ENCODE measurements around the gene TCEAL9. TPM values are rescaled to one million over a fixed set of nuclear protein-coding genes. Genes with fewer than 3 reads are reported as not detected.
"Not testable (repeated sequence)": the region's sequence is repeated elsewhere in the genome, so short reads cannot be mapped to it uniquely, and the experiment has no call there.

TCEAL9 gene
- total RNA-seq, 1 donor from 2014 or later = 0.37 TPM

DNA sequence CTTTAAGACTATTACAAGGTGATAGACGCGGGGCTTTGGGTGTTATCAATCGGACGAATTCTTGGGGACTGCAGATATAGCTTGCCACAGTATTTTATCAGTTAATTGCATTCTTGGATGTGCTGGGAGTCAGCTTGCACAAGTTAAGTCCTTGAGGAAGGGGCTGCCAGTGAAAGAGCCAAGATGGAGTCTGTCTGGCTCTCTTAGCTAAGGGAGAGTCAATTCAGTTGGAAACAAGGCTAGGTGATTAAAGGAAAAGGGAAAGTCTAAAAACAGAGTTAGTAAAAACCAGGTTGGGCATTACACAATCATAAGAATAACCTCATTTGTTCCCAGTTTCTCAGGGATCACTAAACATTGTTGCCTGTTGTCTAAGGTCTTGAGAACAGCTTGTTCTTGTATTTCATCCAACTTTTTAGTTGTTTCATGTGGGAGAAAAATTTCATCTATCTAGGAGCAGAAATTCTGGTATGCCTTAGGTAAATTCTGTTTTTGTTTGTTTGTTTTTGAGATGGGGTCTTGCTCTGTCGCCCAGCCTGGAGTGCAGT is 29.1 kb downstream of the TCEAL9 start:
- H3K4me1 Mint-ChIP-seq; H3K9me3 Mint-ChIP-seq; DNase-seq; H3K27ac Mint-ChIP-seq; H3K36me3 Mint-ChIP-seq (ENCODE audit: low read depth); H3K4me3 Mint-ChIP-seq; intact Hi-C loops (cut with micrococcal nuclease); H3K27me3 Mint-ChIP-seq: not testable (repeated sequence)

GRCh38 chrX:103386332-103386731 is 30.0 kb downstream of the TCEAL9 start:
- H3K4me3 Mint-ChIP-seq = no peak overlapping the region
- H3K36me3 Mint-ChIP-seq (ENCODE audit: low read depth) = no peaks in the 10 kb centered on the region
- no peak overlapping the region for H3K27ac Mint-ChIP-seq
- no peak for DNase-seq
- peaks cover 12% of the 10 kb centered on the region for H3K27me3 Mint-ChIP-seq
- intact Hi-C loops (cut with micrococcal nuclease) = no loop called here
- H3K4me1 Mint-ChIP-seq = no peaks in the 10 kb centered on the region
- H3K9me3 Mint-ChIP-seq = peaks cover 3% of the 10 kb centered on the region

DNA sequence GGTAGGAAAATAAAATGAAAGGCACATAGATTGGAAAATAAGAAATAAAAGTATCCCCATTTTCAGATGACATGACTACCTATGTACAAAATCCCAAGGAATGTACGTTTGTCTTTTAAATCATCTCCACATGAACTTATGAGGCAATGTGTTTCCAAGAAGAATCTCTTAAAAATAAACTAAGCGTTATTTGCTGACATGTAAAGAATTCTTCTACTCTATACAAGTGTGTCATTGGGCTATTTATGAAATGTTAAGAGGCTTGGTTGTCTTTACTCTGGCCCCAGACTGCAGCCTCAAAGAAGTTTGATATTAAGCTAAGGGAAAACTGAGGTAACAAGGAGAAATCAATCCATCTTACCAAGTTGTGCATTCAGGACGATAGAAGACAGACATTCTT is 37.2 kb downstream of the TCEAL9 start:
- Mint-ChIP-seq H3K27me3 (peaks cover 8% of the 10 kb centered on the region), H3K4me1 (no peaks in the 10 kb centered on the region), H3K27ac (no peak overlapping the region), H3K9me3 (peaks cover 3% of the 10 kb centered on the region), H3K4me3 (no peak overlapping the region), H3K36me3 (ENCODE audit: low read depth) (no peaks in the 10 kb centered on the region)
- no peak for DNase-seq
- intact Hi-C loops (cut with micrococcal nuclease) = no loop called here

- no peak for DNase-seq
- Mint-ChIP-seq H3K36me3 (ENCODE audit: low read depth) (no peaks in the 10 kb centered on the region), H3K4me1 (no peaks in the 10 kb centered on the region), H3K27me3 (no peaks in the 10 kb centered on the region), H3K27ac (no peak overlapping the region), H3K9me3 (no peaks in the 10 kb centered on the region), H3K4me3 (no peak overlapping the region)
- intact Hi-C loops (cut with micrococcal nuclease) = no loop called here
Observed at GRCh38 chrX:103396186-103396585, 39.9 kb downstream of the TCEAL9 start.

- Mint-ChIP-seq H3K36me3 (ENCODE audit: low read depth) (no peaks in the 10 kb centered on the region), H3K27ac (no peak overlapping the region), H3K9me3 (no peaks in the 10 kb centered on the region), H3K27me3 (no peaks in the 10 kb centered on the region), H3K4me1 (no peaks in the 10 kb centered on the region), H3K4me3 (no peak overlapping the region)
- DNase-seq = no peak
- intact Hi-C loops (cut with micrococcal nuclease) = no loop called here
Observed at GRCh38 chrX:103396660-103397059, 40.4 kb downstream of the TCEAL9 start.

GRCh38 chrX:103397707-103398106 is 41.4 kb downstream of the TCEAL9 start:
- intact Hi-C loops (cut with micrococcal nuclease) = no loop called here
- H3K27ac Mint-ChIP-seq = no peak overlapping the region
- no peaks in the 10 kb centered on the region for H3K36me3 Mint-ChIP-seq (ENCODE audit: low read depth)
- H3K27me3 Mint-ChIP-seq = peaks cover 2% of the 10 kb centered on the region
- H3K4me3 Mint-ChIP-seq = no peak overlapping the region
- DNase-seq = no peak
- no peaks in the 10 kb centered on the region for H3K4me1 Mint-ChIP-seq
- H3K9me3 Mint-ChIP-seq = no peaks in the 10 kb centered on the region

GRCh38 chrX:103398421-103398864 is 42.1 kb downstream of the TCEAL9 start:
- peaks cover 2% of the 10 kb centered on the region for H3K27me3 Mint-ChIP-seq
- H3K36me3 Mint-ChIP-seq (ENCODE audit: low read depth) = no peaks in the 10 kb centered on the region
- intact Hi-C loops (cut with micrococcal nuclease) = no loop called here
- DNase-seq = no peak
- no peaks in the 10 kb centered on the region for H3K4me1 Mint-ChIP-seq
- H3K27ac Mint-ChIP-seq = no peak overlapping the region
- H3K9me3 Mint-ChIP-seq = no peaks in the 10 kb centered on the region
- H3K4me3 Mint-ChIP-seq = no peak overlapping the region

DNA sequence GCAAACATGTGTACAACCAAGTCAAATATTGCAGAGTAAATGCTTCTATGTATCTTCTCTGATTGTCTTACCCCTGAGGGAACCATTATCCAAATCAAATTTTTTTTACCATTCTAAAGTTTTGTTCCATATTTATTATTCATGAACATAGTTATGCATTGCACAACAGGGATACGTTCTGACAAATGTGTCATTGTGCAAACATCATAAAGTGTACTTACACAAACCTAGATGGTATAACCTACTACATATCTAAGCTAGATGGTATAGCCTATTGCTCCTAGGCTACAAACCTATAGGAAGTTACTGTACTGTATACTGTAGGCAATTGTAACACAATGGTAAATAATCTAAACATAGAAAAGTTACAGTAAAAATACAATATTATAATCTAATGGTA is 43.4 kb downstream of the TCEAL9 start:
- Mint-ChIP-seq H3K9me3 (no peaks in the 10 kb centered on the region), H3K36me3 (ENCODE audit: low read depth) (no peaks in the 10 kb centered on the region), H3K27ac (no peak overlapping the region), H3K4me3 (no peak overlapping the region), H3K27me3 (peaks cover 2% of the 10 kb centered on the region), H3K4me1 (peaks cover 3% of the 10 kb centered on the region)
- intact Hi-C loops (cut with micrococcal nuclease) = no loop called here
- DNase-seq = no peak

- peaks cover 2% of the 10 kb centered on the region for H3K27me3 Mint-ChIP-seq
- DNase-seq = no peak
- peaks cover 3% of the 10 kb centered on the region for H3K4me1 Mint-ChIP-seq
- intact Hi-C loops (cut with micrococcal nuclease) = no loop called here
- no peak overlapping the region for H3K4me3 Mint-ChIP-seq
- H3K36me3 Mint-ChIP-seq (ENCODE audit: low read depth) = no peaks in the 10 kb centered on the region
- H3K9me3 Mint-ChIP-seq = no peaks in the 10 kb centered on the region
- H3K27ac Mint-ChIP-seq = no peak overlapping the region
Observed at GRCh38 chrX:103400931-103401330, 44.6 kb downstream of the TCEAL9 start.

DNA sequence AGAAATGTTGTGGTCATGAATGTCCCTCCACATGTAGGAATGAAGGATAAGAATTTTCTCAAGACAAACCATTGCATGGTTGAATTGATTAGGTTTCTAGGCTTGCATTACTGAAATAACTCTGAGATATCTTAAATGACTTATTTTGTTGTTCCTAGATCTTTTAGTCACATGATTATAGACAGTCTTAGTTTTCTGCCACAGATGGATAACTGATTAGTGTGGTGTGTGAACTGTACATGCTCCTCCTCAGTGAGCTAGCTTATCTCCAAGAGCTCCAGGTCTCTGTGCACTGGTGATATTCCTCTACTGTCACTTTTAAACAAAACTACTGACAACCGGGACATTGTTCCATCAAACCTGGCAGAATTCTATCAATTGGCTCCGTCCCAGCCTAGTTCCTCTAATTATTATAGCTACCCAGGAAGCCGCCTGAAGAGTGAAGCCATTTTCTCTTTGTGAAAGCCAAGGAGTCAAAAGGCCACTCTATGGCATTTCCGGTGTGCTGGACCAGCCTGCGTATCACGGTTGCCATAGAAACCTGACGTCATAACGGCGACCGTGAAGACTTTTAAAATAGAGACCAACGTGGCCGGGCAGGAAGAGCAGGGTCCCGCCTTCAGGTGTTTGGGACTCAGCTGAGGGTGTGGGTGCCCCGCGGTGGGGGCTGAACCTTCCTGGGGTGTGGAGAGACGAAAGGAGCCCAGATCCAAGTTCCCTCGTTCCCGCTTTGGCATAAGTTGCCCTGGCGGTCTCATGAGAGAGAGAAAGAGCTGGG is 48.1 kb downstream of the TCEAL9 start:
- Mint-ChIP-seq H3K4me1 (peaks cover 3% of the 10 kb centered on the region), H3K9me3 (no peaks in the 10 kb centered on the region), H3K27ac (peak overlapping the region; percentile 75), H3K36me3 (ENCODE audit: low read depth) (no peaks in the 10 kb centered on the region), H3K4me3 (peak overlapping the region; percentile 85), H3K27me3 (peaks cover 2% of the 10 kb centered on the region)
- intact Hi-C loops (cut with micrococcal nuclease) = no loop called here
- peak; percentile 81 for DNase-seq

GRCh38 chrX:103405009-103405333 is 48.7 kb downstream of the TCEAL9 start:
- H3K4me3 Mint-ChIP-seq = peak overlapping the region; percentile 85

DNA sequence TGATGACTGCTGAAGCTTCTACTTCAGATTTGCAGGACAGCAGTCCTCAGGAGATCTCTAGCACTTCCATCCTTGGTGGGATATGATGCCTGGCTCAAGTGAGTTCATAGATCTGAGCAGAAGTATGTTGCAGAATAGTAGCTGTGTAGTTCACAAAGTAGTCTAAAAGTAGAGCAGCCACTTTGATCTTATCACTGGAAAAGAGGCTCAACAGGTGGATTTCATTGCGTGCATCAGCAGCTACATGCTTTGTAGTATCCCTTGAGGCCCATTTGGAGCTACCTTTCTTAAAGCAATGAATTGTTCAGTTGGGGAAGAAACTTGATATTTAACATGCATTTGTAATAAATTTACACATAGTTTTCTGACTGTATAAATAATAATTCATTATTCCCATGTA is 50.0 kb downstream of the TCEAL9 start:
- H3K36me3 Mint-ChIP-seq (ENCODE audit: low read depth) = no peaks in the 10 kb centered on the region
- intact Hi-C loops (cut with micrococcal nuclease) = no loop called here
- no peak overlapping the region for H3K4me3 Mint-ChIP-seq
- peaks cover 2% of the 10 kb centered on the region for H3K27me3 Mint-ChIP-seq
- no peak for DNase-seq
- peaks cover 3% of the 10 kb centered on the region for H3K4me1 Mint-ChIP-seq
- H3K9me3 Mint-ChIP-seq = no peaks in the 10 kb centered on the region
- H3K27ac Mint-ChIP-seq = no peak overlapping the region

More at GRCh38 chrX:103405009-103405333, 48.7 kb downstream of the TCEAL9 start:
- Mint-ChIP-seq H3K27ac (peak overlapping the region; percentile 75), H3K9me3 (no peaks in the 10 kb centered on the region), H3K4me1 (peaks cover 3% of the 10 kb centered on the region), H3K36me3 (ENCODE audit: low read depth) (no peaks in the 10 kb centered on the region), H3K27me3 (peaks cover 2% of the 10 kb centered on the region)
- no peak for DNase-seq
- intact Hi-C loops (cut with micrococcal nuclease) = no loop called here

DNA sequence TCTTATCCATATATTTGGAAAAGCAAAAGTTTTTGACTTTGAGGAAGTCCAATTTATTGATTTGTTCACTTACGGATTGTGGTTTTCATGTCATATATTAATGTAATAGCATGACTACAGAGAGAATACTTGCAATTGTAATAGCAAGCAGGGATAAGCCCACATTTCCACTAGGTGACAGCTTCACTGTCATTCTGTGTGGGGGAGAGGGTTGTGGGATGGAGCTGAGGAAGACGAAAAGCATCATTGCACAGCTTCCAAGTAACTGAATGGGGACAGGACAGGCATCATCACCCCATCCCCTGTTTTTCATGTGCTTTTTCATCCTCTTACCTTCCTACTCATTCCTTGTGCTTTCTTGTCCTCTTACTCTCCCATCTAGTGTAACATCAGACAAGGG is 51.5 kb downstream of the TCEAL9 start:
- intact Hi-C loops (cut with micrococcal nuclease) = no loop called here

More for the DNA sequence above, 51.5 kb downstream of the TCEAL9 start:
- Mint-ChIP-seq H3K36me3 (ENCODE audit: low read depth) (no peaks in the 10 kb centered on the region), H3K4me1 (peaks cover 3% of the 10 kb centered on the region), H3K27me3 (no peaks in the 10 kb centered on the region), H3K4me3 (no peak overlapping the region), H3K9me3 (peaks cover 4% of the 10 kb centered on the region), H3K27ac (no peak overlapping the region)
- no peak for DNase-seq
